SK-N-SH treated with all-trans-retinoic acid at 6 μM for 48 hours (cell line): ENCODE results near the gene ATR.

Source experiments
- CREB5 ChIP-seq: fragments of 250-450 bp; sonication (Bioruptor Pico); IDR thresholded peaks from 2 replicates; pipeline ENCODE4 v1.5.1; 2020; ENCODE audit warnings: low read depth, mild to moderate bottlenecking, moderate library complexity
- POU6F1 ChIP-seq: fragments of 250-450 bp; sonication (Bioruptor Pico); IDR thresholded peaks from 2 replicates; pipeline ENCODE4 v1.8.0; 2021; ENCODE audit warnings: low read depth, mild to moderate bottlenecking, moderate library complexity, borderline replicate concordance
- ZFP3 ChIP-seq: fragments of 250-450 bp; sonication (Bioruptor Pico); IDR thresholded peaks from 2 replicates; pipeline ENCODE4 v1.5.0; 2020; ENCODE audit warnings: mild to moderate bottlenecking, moderate library complexity
- ZFP30 ChIP-seq: fragments of 450-650 bp; formaldehyde crosslinking; IDR thresholded peaks from 2 replicates; pipeline ENCODE4 v1.5.0; 2022; ENCODE audit warnings: mild to moderate bottlenecking, moderate library complexity
- TF ChIP-seq, protein P1 (sequence below): fragments of 250-450 bp; sonication (Bioruptor Pico); IDR thresholded peaks from 2 replicates; pipeline ENCODE4 v1.5.1; 2021; ENCODE audit warnings: mild to moderate bottlenecking, moderate library complexity

DNA sequence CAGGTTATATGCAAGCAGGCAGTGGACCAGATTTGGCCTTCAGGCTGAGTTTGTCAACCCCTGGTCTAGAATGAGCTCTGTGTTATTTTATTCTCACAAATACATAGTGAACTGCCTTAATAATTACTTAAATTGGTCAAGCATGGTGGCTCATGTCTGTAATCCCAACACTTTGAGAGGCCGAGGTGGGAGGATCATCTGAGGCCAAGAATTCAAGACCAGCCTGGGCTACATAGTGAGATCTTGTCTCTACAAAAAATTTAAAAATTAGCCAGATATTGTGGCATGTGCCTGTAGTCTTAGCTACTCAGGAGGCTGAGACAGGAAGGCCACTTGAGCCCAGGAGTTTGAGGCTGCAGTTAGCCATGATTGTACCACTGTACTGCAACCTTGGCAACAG is 32.7 kb upstream of the ATR start:
- TF ChIP-seq ZFP3 (no peak), CREB5 (no peak), POU6F1 (CRISPR knock-in tag) (no peak), ZFP30 (no peak)
- TF ChIP-seq, protein P1, sequence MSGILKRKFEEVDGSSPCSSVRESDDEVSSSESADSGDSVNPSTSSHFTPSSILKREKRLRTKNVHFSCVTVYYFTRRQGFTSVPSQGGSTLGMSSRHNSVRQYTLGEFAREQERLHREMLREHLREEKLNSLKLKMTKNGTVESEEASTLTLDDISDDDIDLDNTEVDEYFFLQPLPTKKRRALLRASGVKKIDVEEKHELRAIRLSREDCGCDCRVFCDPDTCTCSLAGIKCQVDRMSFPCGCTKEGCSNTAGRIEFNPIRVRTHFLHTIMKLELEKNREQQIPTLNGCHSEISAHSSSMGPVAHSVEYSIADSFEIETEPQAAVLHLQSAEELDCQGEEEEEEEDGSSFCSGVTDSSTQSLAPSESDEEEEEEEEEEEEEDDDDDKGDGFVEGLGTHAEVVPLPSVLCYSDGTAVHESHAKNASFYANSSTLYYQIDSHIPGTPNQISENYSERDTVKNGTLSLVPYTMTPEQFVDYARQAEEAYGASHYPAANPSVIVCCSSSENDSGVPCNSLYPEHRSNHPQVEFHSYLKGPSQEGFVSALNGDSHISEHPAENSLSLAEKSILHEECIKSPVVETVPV, result no peak
